Uterus (tissue), 4 donors: Measurements from ENCODE around the gene PIGBOS1. TPM values are rescaled to one million over a fixed set of nuclear protein-coding genes. Genes with fewer than 3 reads are reported as not detected.
"Not testable (repeated sequence)": the region's sequence is repeated elsewhere in the genome, so short reads cannot be mapped to it uniquely, and the experiment has no call there.

Source experiments
- DNase-seq, 2 donors: peaks; one replicate each; pipeline ENCODE4 v3.0.0-alpha.2; 2019 to 2020
- H3K27ac ChIP-seq, 2 donors: fragments of 200-600 bp; sonication (generic); 1 replicate in 1 of 2; 2 replicates in 1 of 2; pipeline ENCODE4 v1.5.1; 2016 to 2018
- H3K27me3 ChIP-seq, 2 donors: fragments of 200-600 bp; sonication (generic); one replicate each; pipeline ENCODE4 v1.5.1; 2018 to 2019; ENCODE audit warnings: control low read depth in 1 of 2
- H3K36me3 ChIP-seq, 2 donors: fragments of 200-600 bp; sonication (generic); one replicate each; pipeline ENCODE4 v1.5.1; 2019; ENCODE audit warnings: control low read depth in 1 of 2
- H3K4me1 ChIP-seq, 2 donors: fragments of 200-600 bp; sonication (generic); one replicate each; pipeline ENCODE4 v1.5.1; 2018 to 2019; ENCODE audit warnings: control low read depth in 1 of 2
- H3K4me3 ChIP-seq, 2 donors: fragments of 200-600 bp; sonication (generic); 1 replicate in 1 of 2; 2 replicates in 1 of 2; pipeline ENCODE4 v1.5.1; 2018 to 2019; ENCODE audit warnings: mild to moderate bottlenecking in 1 of 2
- H3K9me3 ChIP-seq, 2 donors: fragments of 200-600 bp; sonication (generic); one replicate each; pipeline ENCODE4 v1.5.1; 2019; ENCODE audit warnings: control low read depth in 1 of 2
- CTCF ChIP-seq, 4 experiments: fragments of 200-600 bp in 2 of 4; fragments of 450-650 bp in 2 of 4; sonication (generic) in 2 of 4; IDR thresholded peaks; one replicate each; pipeline ENCODE4 v1.5.1; 2016 to 2019; ENCODE audit warnings: antibody characterized with exemption in 4 of 4, mild to moderate bottlenecking in 2 of 4, moderate library complexity in 1 of 4
- POLR2A ChIP-seq, 2 donors: fragments of 450-650 bp; IDR thresholded peaks; one replicate each; pipeline ENCODE4 v1.6.1; 2016; ENCODE audit warnings: antibody characterized with exemption in 2 of 2, mild to moderate bottlenecking in 1 of 2, moderate library complexity in 1 of 2
- intact Hi-C: fragments of 100-400 bp; cut with DNase I; formaldehyde crosslinking; loops from one replicate; pipeline ENCODE4 v1.15.1; 2023; ENCODE audit warnings: low total_unique reads
- total RNA-seq, 4 donors: library from RNA; depleted of rRNA in 3 of 4; stranded (reverse); fragments of >200 nt in 3 of 4; gene quantifications; one replicate each; pipeline versions ENCODE4 v1.1.0 to v1.2.4, GENCODE V29; 2014 to 2023
- donor health status: DM: yes; HTN: yes; CAD: no.

Gene PIGBOS1
- total RNA-seq, 4 donors from 2014 or later, result 0.59 to 25.9 (median 14.2) TPM

- intact Hi-C loops, result no loop called here
- no peak for TF ChIP-seq CTCF (IDR thresholded peaks at IDR 0.05)
- no peak for TF ChIP-seq POLR2A (IDR thresholded peaks at IDR 0.05)
- no peaks in the 10 kb centered on the region for H3K4me1 ChIP-seq
- no peaks in the 10 kb centered on the region for H3K36me3 ChIP-seq
- DNase-seq, result no peak
- no peaks in the 10 kb centered on the region for H3K27me3 ChIP-seq
- H3K9me3 ChIP-seq, result no peaks in the 10 kb centered on the region
- H3K4me3 ChIP-seq, result no peak overlapping the region
- no peak overlapping the region for H3K27ac ChIP-seq
Observed at GRCh38 chr15:55282284-55282833, 36.6 kb downstream of the PIGBOS1 start.

- Histone ChIP-seq H3K36me3 (no peaks in the 10 kb centered on the region), H3K27me3 (no peaks in the 10 kb centered on the region), H3K9me3 (no peaks in the 10 kb centered on the region), H3K27ac (no peak overlapping the region), H3K4me3 (no peak overlapping the region), H3K4me1 (no peaks in the 10 kb centered on the region)
- intact Hi-C loops, result no loop called here
- no peak for TF ChIP-seq CTCF (IDR thresholded peaks at IDR 0.05)
- no peak for TF ChIP-seq POLR2A (IDR thresholded peaks at IDR 0.05)
- DNase-seq, result no peak
Observed at GRCh38 chr15:55281517-55282228, 37.2 kb downstream of the PIGBOS1 start.

GRCh38 chr15:55280589-55280988 is 38.3 kb downstream of the PIGBOS1 start:
- H3K9me3 ChIP-seq, intact Hi-C loops, H3K27me3 ChIP-seq, DNase-seq, H3K36me3 ChIP-seq, H3K4me1 ChIP-seq, H3K27ac ChIP-seq, H3K4me3 ChIP-seq: not testable (repeated sequence)

GRCh38 chr15:55279746-55280351 is 39.1 kb downstream of the PIGBOS1 start:
- no peak for TF ChIP-seq CTCF (IDR thresholded peaks at IDR 0.05)
- no peak for TF ChIP-seq POLR2A (IDR thresholded peaks at IDR 0.05)
- Histone ChIP-seq H3K27me3 (no peaks in the 10 kb centered on the region), H3K36me3 (no peaks in the 10 kb centered on the region), H3K4me1 (no peaks in the 10 kb centered on the region), H3K4me3 (no peak overlapping the region), H3K27ac (no peak overlapping the region), H3K9me3 (no peaks in the 10 kb centered on the region)
- intact Hi-C loops, result no loop called here
- peak in 1 of 2 donors; percentile 34 for DNase-seq

GRCh38 chr15:55279100-55279745 is 39.7 kb downstream of the PIGBOS1 start:
- Histone ChIP-seq H3K4me3 (no peak overlapping the region), H3K9me3 (no peaks in the 10 kb centered on the region), H3K36me3 (no peaks in the 10 kb centered on the region), H3K27me3 (no peaks in the 10 kb centered on the region), H3K27ac (no peak overlapping the region), H3K4me1 (no peaks in the 10 kb centered on the region)
- intact Hi-C loops, result no loop called here
- no peak for TF ChIP-seq POLR2A (IDR thresholded peaks at IDR 0.05)
- no peak for TF ChIP-seq CTCF (IDR thresholded peaks at IDR 0.05)
- no peak for DNase-seq
